GM10248 (cell line): ENCODE results near the gene S1PR1.

Source experiments
- CTCF ChIA-PET: fragments of 300-600 bp; sonication (Branson Sonifier 250); formaldehyde crosslinking; extraction: SDS; loops from one replicate; lab custom pipeline; 2021; ENCODE audit warnings: antibody characterized with exemption; lab: Yijun Ruan, JAX
- POLR2A ChIA-PET: fragments of 350-650 bp; sonication (Branson Sonifier 250); formaldehyde crosslinking; extraction: SDS; loops from one replicate; lab custom pipeline; 2020; ENCODE audit warnings: antibody characterized with exemption; lab: Yijun Ruan, JAX
- DNase-seq: peaks from one replicate; pipeline ENCODE4 v3.0.0; 2012; ENCODE audit errors: extremely low spot score
- TF ChIP-seq, protein P1 (sequence below): IDR thresholded peaks from 2 replicates; pipeline ENCODE4 v1.5.1; 2012; ENCODE audit warnings: mild to moderate bottlenecking, low read depth; ENCODE audit errors: extremely low read depth, missing control alignments, control extremely low read depth

The S1PR1 gene

GRCh38 chr1:101267082-101267481 is 30.3 kb downstream of the S1PR1 start:
- CTCF ChIA-PET, result interaction anchor here (0.8 to 7.6 kb wide), 8 partner anchors 13 to 49 kb away, joined by 3 to 34 read pairs (median 6); no protein-coding TSS in a partner anchor
- POLR2A ChIA-PET, result no interaction called here
- DNase-seq, result no peak
- TF ChIP-seq, protein P1, sequence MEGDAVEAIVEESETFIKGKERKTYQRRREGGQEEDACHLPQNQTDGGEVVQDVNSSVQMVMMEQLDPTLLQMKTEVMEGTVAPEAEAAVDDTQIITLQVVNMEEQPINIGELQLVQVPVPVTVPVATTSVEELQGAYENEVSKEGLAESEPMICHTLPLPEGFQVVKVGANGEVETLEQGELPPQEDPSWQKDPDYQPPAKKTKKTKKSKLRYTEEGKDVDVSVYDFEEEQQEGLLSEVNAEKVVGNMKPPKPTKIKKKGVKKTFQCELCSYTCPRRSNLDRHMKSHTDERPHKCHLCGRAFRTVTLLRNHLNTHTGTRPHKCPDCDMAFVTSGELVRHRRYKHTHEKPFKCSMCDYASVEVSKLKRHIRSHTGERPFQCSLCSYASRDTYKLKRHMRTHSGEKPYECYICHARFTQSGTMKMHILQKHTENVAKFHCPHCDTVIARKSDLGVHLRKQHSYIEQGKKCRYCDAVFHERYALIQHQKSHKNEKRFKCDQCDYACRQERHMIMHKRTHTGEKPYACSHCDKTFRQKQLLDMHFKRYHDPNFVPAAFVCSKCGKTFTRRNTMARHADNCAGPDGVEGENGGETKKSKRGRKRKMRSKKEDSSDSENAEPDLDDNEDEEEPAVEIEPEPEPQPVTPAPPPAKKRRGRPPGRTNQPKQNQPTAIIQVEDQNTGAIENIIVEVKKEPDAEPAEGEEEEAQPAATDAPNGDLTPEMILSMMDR, result no peak

DNA sequence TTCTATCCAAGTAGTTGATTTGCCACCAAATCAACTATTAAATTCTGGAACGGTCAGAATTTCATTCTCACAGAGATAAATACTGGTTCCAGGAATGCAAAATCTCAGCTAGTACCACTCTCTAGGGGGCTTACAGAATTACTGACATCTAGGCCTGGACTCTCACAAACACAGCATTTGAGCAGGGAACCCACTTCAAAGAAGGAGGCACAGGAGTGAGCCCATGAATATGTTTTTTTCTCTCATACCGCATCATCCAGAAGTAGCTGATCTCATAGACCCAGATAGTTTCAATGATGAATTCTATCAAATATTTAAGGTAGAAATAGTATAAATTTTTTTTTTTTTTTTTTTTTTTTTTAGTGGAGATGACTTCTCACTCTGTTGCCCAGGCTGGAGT is 32.1 kb downstream of the S1PR1 start:
- TF ChIP-seq, protein P1, result no peak
- ChIA-PET POLR2A (no interaction called here), CTCF (interaction anchor here (0.8 to 4.4 kb wide), 6 partner anchors 11 to 116 kb away, joined by 3 to 25 read pairs (median 6); no protein-coding TSS in a partner anchor)
- no peak for DNase-seq

- ChIA-PET POLR2A (no interaction called here), CTCF (interaction anchor here (1.5 kb wide), 1 partner anchor 12 kb away, joined by 8 read pairs; no protein-coding TSS in a partner anchor)
- no peak for DNase-seq
- TF ChIP-seq, protein P1, result no peak
These were observed 38.9 kb downstream of the S1PR1 start for GRCh38 chr1:101275672-101276071.

- ChIA-PET CTCF (interaction anchor here (5.6 kb wide), 1 partner anchor 13 kb away, joined by 69 read pairs; no protein-coding TSS in a partner anchor), POLR2A (no interaction called here)
- TF ChIP-seq, protein P1, result no peak
- DNase-seq, result no peak
These were observed 40.0 kb downstream of the S1PR1 start for GRCh38 chr1:101276818-101277217.

DNA sequence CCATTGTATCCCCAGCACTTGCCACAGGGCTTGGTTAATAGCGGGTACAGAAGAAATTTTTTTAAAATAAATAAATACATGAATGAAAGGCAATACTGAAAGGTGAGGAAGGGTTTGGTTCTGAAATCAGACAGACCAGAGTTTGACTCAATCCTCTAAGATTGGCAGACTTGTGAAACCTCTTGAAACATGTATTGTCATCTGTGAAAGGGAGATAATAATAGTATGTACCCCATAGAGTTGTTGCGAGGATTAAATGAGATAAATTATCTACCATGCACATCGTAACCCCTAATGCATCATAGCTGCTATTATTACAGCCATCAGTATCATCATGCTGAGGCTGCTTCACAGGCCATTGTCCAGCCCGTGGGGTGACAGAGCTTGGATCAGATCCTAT is 41.4 kb downstream of the S1PR1 start:
- TF ChIP-seq, protein P1, result no peak
- ChIA-PET CTCF (interaction anchor here (1.1 to 5.6 kb wide), 5 partner anchors 10 to 284 kb away, joined by 3 to 69 read pairs (median 4); no protein-coding TSS in a partner anchor), POLR2A (no interaction called here)
- no peak for DNase-seq

- no peak for DNase-seq
- TF ChIP-seq, protein P1, result no peak
- ChIA-PET CTCF (interaction anchor here (1.1 to 5.6 kb wide), 8 partner anchors 10 to 284 kb away, joined by 3 to 69 read pairs (median 4); no protein-coding TSS in a partner anchor), POLR2A (no interaction called here)
These were observed 42.0 kb downstream of the S1PR1 start for GRCh38 chr1:101278845-101279244.
